Measurements from ENCODE around the gene FHAD1. TPM values are rescaled to one million over a fixed set of nuclear protein-coding genes. Genes with fewer than 3 reads are reported as not detected.

FHAD1 gene
- total and polyA plus RNA-seq, 11 donors = 0.06 to 1.1 (median 0.12) TPM; not detected in 4

DNA sequence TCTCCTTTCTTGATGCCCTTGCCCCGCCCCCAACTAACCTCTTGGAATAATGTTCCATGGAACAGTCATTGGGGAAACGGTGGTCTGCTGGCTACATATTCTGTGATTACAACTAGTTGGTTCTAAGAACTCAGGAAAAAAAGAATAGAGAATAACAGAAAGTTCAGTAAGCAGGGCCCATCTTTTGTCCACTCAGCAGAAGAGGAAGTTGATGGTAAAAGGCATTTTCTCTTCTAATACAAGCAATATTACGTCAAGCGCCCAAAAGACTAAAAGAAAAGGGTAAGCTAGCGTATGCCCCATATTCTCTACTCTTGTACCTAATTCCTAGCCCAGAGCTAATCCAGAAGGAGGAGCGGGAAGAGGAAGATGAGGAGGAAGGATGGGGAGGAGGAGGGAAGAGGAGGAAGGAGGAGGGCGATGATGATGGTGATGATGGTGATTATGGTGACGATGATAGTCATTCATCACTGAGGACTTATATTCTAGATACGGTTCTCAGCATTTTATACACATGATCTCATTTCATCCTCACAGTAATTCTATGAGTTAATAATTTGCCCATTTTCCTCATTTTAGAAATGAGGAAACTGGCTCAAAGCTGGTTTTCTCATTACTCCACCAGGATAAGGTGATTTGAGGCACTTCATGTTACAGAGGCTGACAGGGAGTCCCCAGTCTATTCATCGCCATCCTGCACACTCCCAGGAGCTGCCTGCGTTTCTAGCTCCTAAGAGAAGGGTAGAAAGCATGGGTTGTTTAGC lies 86.1 kb downstream of the FHAD1 start:
- H3K27me3 ChIP-seq = no peaks in the 10 kb centered on the region
- TF ChIP-seq, protein P1, sequence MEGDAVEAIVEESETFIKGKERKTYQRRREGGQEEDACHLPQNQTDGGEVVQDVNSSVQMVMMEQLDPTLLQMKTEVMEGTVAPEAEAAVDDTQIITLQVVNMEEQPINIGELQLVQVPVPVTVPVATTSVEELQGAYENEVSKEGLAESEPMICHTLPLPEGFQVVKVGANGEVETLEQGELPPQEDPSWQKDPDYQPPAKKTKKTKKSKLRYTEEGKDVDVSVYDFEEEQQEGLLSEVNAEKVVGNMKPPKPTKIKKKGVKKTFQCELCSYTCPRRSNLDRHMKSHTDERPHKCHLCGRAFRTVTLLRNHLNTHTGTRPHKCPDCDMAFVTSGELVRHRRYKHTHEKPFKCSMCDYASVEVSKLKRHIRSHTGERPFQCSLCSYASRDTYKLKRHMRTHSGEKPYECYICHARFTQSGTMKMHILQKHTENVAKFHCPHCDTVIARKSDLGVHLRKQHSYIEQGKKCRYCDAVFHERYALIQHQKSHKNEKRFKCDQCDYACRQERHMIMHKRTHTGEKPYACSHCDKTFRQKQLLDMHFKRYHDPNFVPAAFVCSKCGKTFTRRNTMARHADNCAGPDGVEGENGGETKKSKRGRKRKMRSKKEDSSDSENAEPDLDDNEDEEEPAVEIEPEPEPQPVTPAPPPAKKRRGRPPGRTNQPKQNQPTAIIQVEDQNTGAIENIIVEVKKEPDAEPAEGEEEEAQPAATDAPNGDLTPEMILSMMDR (IDR thresholded peaks at IDR 0.05) = no peak
- TF ChIP-seq POLR2A (IDR thresholded peaks at IDR 0.05) = no peak
- H3K36me3 ChIP-seq = no peaks in the 10 kb centered on the region
- DNase-seq (peak in 1 of 5 donors; percentile 6), ATAC-seq (no peak)
- H3K9me3 ChIP-seq = no peaks in the 10 kb centered on the region
- H3K27ac ChIP-seq = no peak overlapping the region
- intact Hi-C loops (cut with DNase I) = loop anchor here in 1 of 10 donors (5.0 kb wide), 1 partner anchor 39 kb away; no protein-coding TSS in a partner anchor
- WGBS, 4 donors = 86 to 91% (median 88%) methylated on average over 11 of the region's 11 CpGs
- no peak overlapping the region for H3K4me3 ChIP-seq
- peaks cover 3 to 46% (median 32%) of the 10 kb centered on the region in 12 donors for H3K4me1 ChIP-seq

DNA sequence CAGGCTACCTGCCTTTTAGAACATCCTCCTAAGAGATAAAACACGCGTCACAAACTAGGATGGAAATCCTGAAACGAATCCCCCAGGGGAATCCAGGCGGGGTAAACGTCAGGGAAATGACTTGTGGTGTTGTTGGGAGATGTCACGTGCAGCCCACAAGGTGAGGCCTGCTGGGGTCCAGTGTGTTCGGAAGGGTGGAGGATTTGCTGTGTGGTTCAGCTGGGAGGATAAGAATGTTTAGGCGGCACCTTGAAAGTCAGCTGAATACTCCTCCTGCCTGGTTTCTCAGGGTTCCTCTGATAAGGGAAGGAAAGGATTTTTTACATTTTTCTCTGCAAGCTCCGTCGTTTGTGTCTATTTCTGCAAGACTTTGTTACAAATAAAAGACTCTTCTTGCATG lies 88.0 kb downstream of the FHAD1 start:
- no peaks in the 10 kb centered on the region for H3K36me3 ChIP-seq
- TF ChIP-seq, protein P1 (IDR thresholded peaks at IDR 0.05) = no peak
- no peak for TF ChIP-seq POLR2A (IDR thresholded peaks at IDR 0.05)
- no peak for ATAC-seq
- no peak overlapping the region for H3K4me3 ChIP-seq
- intact Hi-C loops (cut with DNase I) = loop anchor here in 4 of 10 donors (5.0 kb wide), 3 partner anchors 37 to 77 kb away; partner anchors contain the start of gene EFHD2 (in 1 of the 4)
- peaks cover 0 to 33% (median 14%) of the 10 kb centered on the region in 12 donors for H3K4me1 ChIP-seq
- no peak for DNase-seq
- H3K9me3 ChIP-seq = no peaks in the 10 kb centered on the region
- no peaks in the 10 kb centered on the region for H3K27me3 ChIP-seq
- WGBS, 4 donors = 78 to 88% (median 81%) methylated on average over 10 of the region's 10 CpGs
- no peak overlapping the region for H3K27ac ChIP-seq

GRCh38 chr1:15336866-15337265 lies 89.8 kb downstream of the FHAD1 start:
- no peak overlapping the region for H3K4me3 ChIP-seq
- WGBS, 4 donors = 61 to 72% (median 64%) methylated on average over 7 of the region's 7 CpGs
- no peaks in the 10 kb centered on the region for H3K27me3 ChIP-seq
- H3K9me3 ChIP-seq = no peaks in the 10 kb centered on the region
- intact Hi-C loops (cut with DNase I) = loop anchor here in 3 of 10 donors (5.0 kb wide), 2 partner anchors 70 to 75 kb away; partner anchors contain the start of gene EFHD2 (in 1 of the 3)
- peak overlapping the region; percentile 28 to 88 (median 76) for H3K27ac ChIP-seq
- H3K36me3 ChIP-seq = no peaks in the 10 kb centered on the region
- H3K4me1 ChIP-seq = peaks cover 0 to 36% (median 14%) of the 10 kb centered on the region in 12 donors
- peak; percentile 30 to 70 (median 43) for DNase-seq
- TF ChIP-seq, protein P1 (IDR thresholded peaks at IDR 0.05) = no peak
- no peak for TF ChIP-seq POLR2A (IDR thresholded peaks at IDR 0.05)
- ATAC-seq = peak in 3 of 4 donors; percentile 47 to 70 (median 51)

GRCh38 chr1:15337656-15338402 lies 90.8 kb downstream of the FHAD1 start:
- H3K36me3 ChIP-seq = no peaks in the 10 kb centered on the region
- no peaks in the 10 kb centered on the region for H3K27me3 ChIP-seq
- no peak for TF ChIP-seq POLR2A (IDR thresholded peaks at IDR 0.05)
- TF ChIP-seq, protein P1 (IDR thresholded peaks at IDR 0.05) = no peak
- intact Hi-C loops (cut with DNase I) = loop anchor here in 3 of 10 donors (5.0 kb wide), 2 partner anchors 69 to 74 kb away; partner anchors contain the start of gene EFHD2 (in 1 of the 3)
- peak; percentile 78 to 88 (median 84) for ATAC-seq
- 30 to 48% (median 42%) methylated on average over 17 of the region's 17 CpGs for WGBS, 4 donors
- peak in 2 of 5 donors; percentile 46 to 55 for DNase-seq
- H3K9me3 ChIP-seq = no peaks in the 10 kb centered on the region
- H3K4me3 ChIP-seq = no peak overlapping the region
- peak overlapping the region; percentile 28 to 88 (median 76) for H3K27ac ChIP-seq
- H3K4me1 ChIP-seq = peaks cover 0 to 40% (median 14%) of the 10 kb centered on the region in 12 donors
